ENCODE results near the gene CISH.

Gene CISH

GRCh38 chr3:50599115-50599715, 12.4 kb downstream of the CISH start:
- Histone ChIP-seq H3K27ac (ENCODE audit: low read length) (peak overlapping the region; percentile 99), H3K79me2 (ENCODE audit: insufficient read depth, low read length) (peaks cover 67% of the 10 kb centered on the region), H4K20me1 (ENCODE audit: insufficient read depth, low read length) (no peaks in the 10 kb centered on the region), H3K9ac (ENCODE audit: low read depth, low read length) (peak overlapping the region; percentile 91), H3K9me3 (ENCODE audit: insufficient read depth, low read length, severe bottlenecking) (no peaks in the 10 kb centered on the region), H2AFZ (ENCODE audit: low read depth, low read length) (no peak overlapping the region), H3K36me3 (ENCODE audit: insufficient read depth, low read length) (peaks cover 12% of the 10 kb centered on the region), H3K4me1 (ENCODE audit: insufficient read depth, low read length) (peaks cover 91% of the 10 kb centered on the region), H3K4me2 (ENCODE audit: insufficient read depth, low read length) (no peak overlapping the region), H3K27me3 (ENCODE audit: insufficient read depth, low read length, poor library complexity) (no peaks in the 10 kb centered on the region), H3K4me3 (ENCODE audit: low read depth in 1 of 2, low read length in 2 of 2) (no peak overlapping the region)
- DNase-seq (no peak), ATAC-seq (ENCODE audit: insufficient read depth, low read depth) (no peak)
- TF ChIP-seq EZH2 (IDR thresholded peaks at IDR 0.05; ENCODE audit: borderline replicate concordance, low read depth, low read length, severe bottlenecking) (no peak), CTCF (IDR thresholded peaks at IDR 0.05; ENCODE audit: borderline replicate concordance, extremely low read depth, low read length, poor library complexity, severe bottlenecking) (no peak)

DNA sequence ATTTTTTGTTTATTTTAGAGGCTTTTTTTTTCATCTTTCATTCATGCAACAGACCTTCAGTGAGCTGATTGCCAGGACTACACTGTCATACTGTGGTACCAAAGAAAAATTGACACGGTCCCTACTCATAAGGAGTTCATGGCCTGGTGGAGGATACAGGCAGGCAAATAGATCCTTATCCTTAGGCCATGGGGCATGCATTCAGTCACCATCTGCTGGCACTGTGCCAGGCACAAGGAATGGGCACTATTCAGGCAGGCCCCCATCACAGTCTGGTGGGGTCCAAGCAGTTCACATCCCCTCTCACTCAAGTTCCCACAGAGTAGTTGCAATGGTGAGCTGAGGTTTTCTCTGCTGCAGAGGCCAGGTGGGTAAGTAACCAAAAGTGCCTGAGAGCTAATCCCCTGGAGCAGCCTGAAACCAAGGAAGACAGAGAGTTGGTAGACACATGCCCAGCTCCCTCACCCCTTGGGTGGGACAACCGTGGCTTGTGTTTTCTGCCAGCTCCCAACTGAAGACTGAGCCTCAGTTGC, 17.3 kb downstream of the CISH start:
- peak overlapping the region; percentile 53 for H3K9ac ChIP-seq (ENCODE audit: low read depth, low read length)
- H3K4me2 ChIP-seq (ENCODE audit: insufficient read depth, low read length), result peak overlapping the region; percentile 10; the same call in 1 of the 2 replicates
- ATAC-seq (ENCODE audit: insufficient read depth, low read depth) (peak; percentile 25), DNase-seq (peak; percentile 76)
- no peaks in the 10 kb centered on the region for H3K9me3 ChIP-seq (ENCODE audit: insufficient read depth, low read length, severe bottlenecking)
- TF ChIP-seq EZH2 (IDR thresholded peaks at IDR 0.05; ENCODE audit: borderline replicate concordance, low read depth, low read length, severe bottlenecking), result no peak
- TF ChIP-seq CTCF (IDR thresholded peaks at IDR 0.05; ENCODE audit: borderline replicate concordance, extremely low read depth, low read length, poor library complexity, severe bottlenecking), result no peak
- H3K36me3 ChIP-seq (ENCODE audit: insufficient read depth, low read length), result no peaks in the 10 kb centered on the region
- no peaks in the 10 kb centered on the region for H3K27me3 ChIP-seq (ENCODE audit: insufficient read depth, low read length, poor library complexity)
- no peak overlapping the region; a peak in 1 of 4 replicates for H3K4me3 ChIP-seq (ENCODE audit: low read depth in 1 of 2, low read length in 2 of 2)
- no peak overlapping the region for H2AFZ ChIP-seq (ENCODE audit: low read depth, low read length)
- H3K27ac ChIP-seq (ENCODE audit: low read length), result peak overlapping the region; percentile 94
- H3K79me2 ChIP-seq (ENCODE audit: insufficient read depth, low read length), result peaks cover 65% of the 10 kb centered on the region
- H4K20me1 ChIP-seq (ENCODE audit: insufficient read depth, low read length), result no peaks in the 10 kb centered on the region
- peaks cover 91% of the 10 kb centered on the region for H3K4me1 ChIP-seq (ENCODE audit: insufficient read depth, low read length)

DNA sequence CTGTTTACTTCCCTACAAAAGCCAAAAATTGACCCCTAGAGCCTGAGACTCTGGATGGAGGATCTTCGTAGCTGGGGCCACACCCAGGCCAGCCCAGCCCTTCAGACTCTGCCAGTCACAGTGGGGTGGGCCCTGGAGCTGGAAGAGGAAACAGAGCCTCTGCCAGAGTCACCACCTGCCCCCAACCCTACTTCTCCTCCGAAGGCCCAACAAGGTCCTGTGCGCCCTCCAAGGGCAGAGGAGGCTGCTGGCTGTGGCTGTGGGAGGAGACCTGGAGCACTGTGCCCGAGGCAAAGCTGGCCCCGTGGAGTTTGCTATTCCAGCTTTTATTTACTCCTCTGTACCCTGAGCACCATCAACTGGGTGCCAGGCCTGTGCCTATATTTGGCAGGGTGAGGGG, 19.0 kb downstream of the CISH start:
- Histone ChIP-seq H3K4me1 (ENCODE audit: insufficient read depth, low read length) (peaks cover 94% of the 10 kb centered on the region), H3K27ac (ENCODE audit: low read length) (peak overlapping the region; percentile 94), H3K4me3 (ENCODE audit: low read depth in 1 of 2, low read length in 2 of 2) (peak overlapping the region in 1 of 2 experiments; percentile 3; a peak in 1 of 4 replicates), H2AFZ (ENCODE audit: low read depth, low read length) (no peak overlapping the region), H4K20me1 (ENCODE audit: insufficient read depth, low read length) (no peaks in the 10 kb centered on the region), H3K36me3 (ENCODE audit: insufficient read depth, low read length) (no peaks in the 10 kb centered on the region), H3K79me2 (ENCODE audit: insufficient read depth, low read length) (peaks cover 57% of the 10 kb centered on the region), H3K4me2 (ENCODE audit: insufficient read depth, low read length) (peak overlapping the region; percentile 31), H3K9ac (ENCODE audit: low read depth, low read length) (peak overlapping the region; percentile 53), H3K9me3 (ENCODE audit: insufficient read depth, low read length, severe bottlenecking) (no peaks in the 10 kb centered on the region), H3K27me3 (ENCODE audit: insufficient read depth, low read length, poor library complexity) (no peaks in the 10 kb centered on the region)
- TF ChIP-seq EZH2 (IDR thresholded peaks at IDR 0.05; ENCODE audit: borderline replicate concordance, low read depth, low read length, severe bottlenecking) (no peak), CTCF (IDR thresholded peaks at IDR 0.05; ENCODE audit: borderline replicate concordance, extremely low read depth, low read length, poor library complexity, severe bottlenecking) (peak; percentile 16)
- ATAC-seq (ENCODE audit: insufficient read depth, low read depth) (peak; percentile 51), DNase-seq (peak; percentile 83)
